ENCODE results near the gene PRKCI. TPM values are rescaled to one million over a fixed set of nuclear protein-coding genes. Genes with fewer than 3 reads are reported as not detected.

The PRKCI gene
- total and polyA plus RNA-seq, 2 of the 4 experiments (the other 2 are of a cell fraction): 28.7 to 53.4 TPM

DNA sequence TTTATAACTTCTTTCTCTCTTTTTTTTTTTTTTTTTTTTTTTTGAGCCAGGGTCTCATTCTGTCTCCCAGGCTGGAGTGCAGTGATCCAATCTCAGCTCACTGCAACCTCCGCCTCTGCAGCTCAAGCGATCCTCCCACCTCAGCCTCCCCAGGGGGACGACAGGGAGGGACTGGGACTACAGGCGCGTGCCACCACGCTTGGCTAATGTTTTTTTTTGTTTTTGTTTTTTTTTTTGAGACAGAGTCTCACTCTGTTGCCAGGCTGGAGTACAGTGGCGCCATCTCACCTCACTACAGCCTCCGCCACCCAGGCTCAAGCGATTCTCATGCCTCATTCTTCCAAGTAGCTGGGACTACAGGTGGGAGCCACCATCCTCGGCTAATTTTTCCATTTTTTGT, 17.7 kb upstream of the PRKCI start:
- Histone ChIP-seq H3K4me1 (ENCODE audit: control insufficient read depth, insufficient read depth, low read length) (no peaks in the 10 kb centered on the region), H4K5ac (ENCODE audit: low read depth, low read length) (no peak overlapping the region), H2BK5ac (ENCODE audit: low read depth, low read length, poor library complexity, severe bottlenecking) (no peak overlapping the region), H4K91ac (ENCODE audit: insufficient read depth, low read depth, low read length) (no peak overlapping the region), H2AK9ac (replicated peaks; ENCODE audit: low read depth, low read length, poor library complexity) (no peak overlapping the region), H3K36me3 (ENCODE audit: control insufficient read depth, insufficient read depth, low read length) (no peaks in the 10 kb centered on the region), H3K4me3 (ENCODE audit: insufficient read depth, low read depth, low read length) (no peak overlapping the region), H4K20me1 (ENCODE audit: insufficient read depth, low read length) (no peaks in the 10 kb centered on the region), H3K23ac (ENCODE audit: low read depth, low read length) (no peak overlapping the region), H3K18ac (ENCODE audit: low read depth, low read length) (no peak overlapping the region), H3K14ac (replicated peaks; ENCODE audit: low read depth, low read length) (no peak overlapping the region), H3K9ac (ENCODE audit: low read depth, low read length) (no peak overlapping the region), H3K4me2 (ENCODE audit: low read depth, low read length) (no peak overlapping the region), H3K79me1 (ENCODE audit: low read depth in 1 of 2, low read length in 2 of 2) (no peaks in the 10 kb centered on the region), H3K9me1 (ENCODE audit: insufficient read depth, low read length) (no peaks in the 10 kb centered on the region), H3K56ac (ENCODE audit: extremely low read depth, insufficient read depth, low read length) (no peak overlapping the region), H2AK5ac (ENCODE audit: low read depth, low read length) (no peak overlapping the region), H2BK20ac (ENCODE audit: low read depth, low read length) (no peak overlapping the region), H2BK15ac (ENCODE audit: low read depth, low read length) (no peak overlapping the region), H3K4ac (ENCODE audit: low read depth, low read length) (no peak overlapping the region), H3K9me3 (ENCODE audit: control insufficient read depth, insufficient read depth, low read length) (no peaks in the 10 kb centered on the region), H4K8ac (ENCODE audit: low read depth in 2 of 2, low read length in 2 of 2) (no peak overlapping the region), H3K27ac (ENCODE audit: insufficient read depth, low read length) (no peak overlapping the region), H3K27me3 (ENCODE audit: control insufficient read depth, insufficient read depth, low read length) (no peaks in the 10 kb centered on the region), H2BK120ac (ENCODE audit: low read depth, low read length) (no peak overlapping the region), H2AFZ (replicated peaks; ENCODE audit: low read length, poor library complexity) (no peak overlapping the region)
- in situ Hi-C loops (cut with MboI; ENCODE audit: low sequenced_read_pairs): no loop called here
- DNase-seq: no peak
- intact Hi-C loops (cut with micrococcal nuclease): no loop called here
- CTCF ChIA-PET: interaction anchor here (1.1 kb wide), 1 partner anchor 18 kb away, joined by 3 read pairs; no protein-coding TSS in a partner anchor
- TF ChIP-seq MAZ (IDR thresholded peaks at IDR 0.05; ENCODE audit: borderline replicate concordance, low read depth, low read length) (no peak), BHLHE40 (IDR thresholded peaks at IDR 0.05; ENCODE audit: low read depth, low read length) (no peak), RFX5 (IDR thresholded peaks at IDR 0.05; ENCODE audit: low read depth, low read length) (no peak), CEBPB (IDR thresholded peaks at IDR 0.05; ENCODE audit: low read depth, low read length) (no peak), SMC3 (IDR thresholded peaks at IDR 0.05; ENCODE audit: low read depth, low read length) (no peak), MXI1 (IDR thresholded peaks at IDR 0.05; ENCODE audit: borderline replicate concordance, low read depth, low read length) (no peak), POLR2A (IDR thresholded peaks at IDR 0.05; ENCODE audit: low read depth, low read length) (no peak), FOS (IDR thresholded peaks at IDR 0.05; ENCODE audit: low read depth, low read length) (no peak), NFE2L2 (IDR thresholded peaks at IDR 0.05; ENCODE audit: low read depth, low read length) (no peak), USF2 (IDR thresholded peaks at IDR 0.05; ENCODE audit: low read depth, low read length) (no peak), RCOR1 (IDR thresholded peaks at IDR 0.05; ENCODE audit: insufficient replicate concordance, low read length) (no peak)
- TF ChIP-seq, protein P1, sequence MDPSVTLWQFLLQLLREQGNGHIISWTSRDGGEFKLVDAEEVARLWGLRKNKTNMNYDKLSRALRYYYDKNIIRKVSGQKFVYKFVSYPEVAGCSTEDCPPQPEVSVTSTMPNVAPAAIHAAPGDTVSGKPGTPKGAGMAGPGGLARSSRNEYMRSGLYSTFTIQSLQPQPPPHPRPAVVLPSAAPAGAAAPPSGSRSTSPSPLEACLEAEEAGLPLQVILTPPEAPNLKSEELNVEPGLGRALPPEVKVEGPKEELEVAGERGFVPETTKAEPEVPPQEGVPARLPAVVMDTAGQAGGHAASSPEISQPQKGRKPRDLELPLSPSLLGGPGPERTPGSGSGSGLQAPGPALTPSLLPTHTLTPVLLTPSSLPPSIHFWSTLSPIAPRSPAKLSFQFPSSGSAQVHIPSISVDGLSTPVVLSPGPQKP (IDR thresholded peaks at IDR 0.05; ENCODE audit: borderline replicate concordance, low read depth, low read length): no peak
- POLR2A ChIA-PET (ENCODE audit: unreplicated experiment): no interaction called here
- no TSS peak for BruUV-seq (replicated peaks)
- dilution Hi-C loops (cut with HindIII; ENCODE audit: low sequenced_read_pairs, unreplicated experiment): no loop called here
- no CpG with 5 or more reads among the region's 10 CpGs for WGBS, 2 experiments (ENCODE audit: extremely low coverage in 2 of 2, insufficient read length in 1 of 2)
- no peak for ATAC-seq (ENCODE audit: low read depth)
